Measurements from ENCODE around the gene PIGW. TPM values are rescaled to one million over a fixed set of nuclear protein-coding genes. Genes with fewer than 3 reads are reported as not detected.

Gene PIGW
- polyA plus RNA-seq, 2 donors = 4.5 to 8.1 TPM

- H3K27me3 ChIP-seq (ENCODE audit: control insufficient read depth in 1 of 2, insufficient read depth in 2 of 2, low read length in 2 of 2) = no peaks in the 10 kb centered on the region
- H3K4me3 ChIP-seq (ENCODE audit: low read depth in 1 of 2, low read length in 2 of 2) = no peak overlapping the region
- no peak overlapping the region for H3K27ac ChIP-seq (ENCODE audit: low read depth in 2 of 2, low read length in 1 of 2)
- 76 to 79% methylated on average over 9 of the region's 9 CpGs for WGBS, 2 donors
- peaks cover 0 to 3% of the 10 kb centered on the region in 2 donors for H3K4me1 ChIP-seq (ENCODE audit: control insufficient read depth in 2 of 2, insufficient read depth in 2 of 2, low read length in 1 of 2)
- peaks cover 0 to 2% of the 10 kb centered on the region in 2 donors for H3K9me3 ChIP-seq (ENCODE audit: control insufficient read depth in 2 of 2, insufficient read depth in 1 of 2, low read depth in 1 of 2, low read length in 1 of 2)
- peaks cover 22 to 48% of the 10 kb centered on the region in 2 donors for H3K36me3 ChIP-seq (ENCODE audit: control insufficient read depth in 2 of 2, insufficient read depth in 2 of 2, low read length in 1 of 2)
Observed at GRCh38 chr17:36498155-36498554, 36.6 kb upstream of the PIGW start.

DNA sequence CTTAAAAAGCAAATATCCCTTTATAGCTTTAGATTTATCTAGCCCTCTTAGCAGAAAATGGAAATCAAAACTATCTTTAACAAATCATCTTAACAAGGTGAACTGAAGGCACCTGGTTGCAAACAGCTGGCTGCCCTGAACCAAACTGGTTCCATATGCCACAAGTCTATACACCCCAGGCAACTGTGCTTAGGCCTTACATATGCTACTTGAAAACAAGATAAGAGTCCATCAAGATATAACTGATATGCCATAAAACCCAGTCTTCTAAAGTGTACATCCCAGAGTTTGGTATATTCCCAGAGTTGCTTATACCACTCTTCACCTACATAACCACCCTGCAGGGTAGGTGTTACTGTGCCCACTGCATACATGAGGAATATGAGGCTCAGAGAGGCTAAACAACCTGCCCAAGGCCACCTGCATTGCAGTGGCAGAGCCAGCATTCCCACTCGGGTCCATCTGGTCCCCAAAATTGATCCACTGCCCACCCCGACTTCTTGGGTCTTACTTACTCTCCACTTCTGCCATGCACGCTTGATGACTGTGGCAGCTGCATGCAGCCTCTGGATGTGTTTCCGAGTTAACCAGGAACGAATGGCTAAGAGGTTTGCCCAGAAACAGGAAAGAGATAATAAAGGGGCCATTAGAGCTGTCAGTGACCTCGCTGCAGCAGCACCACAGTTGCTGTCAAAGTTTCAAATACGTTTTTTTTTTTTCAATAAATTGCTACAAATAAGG lies 36.1 kb upstream of the PIGW start:
- Histone ChIP-seq H3K4me3 (ENCODE audit: low read depth in 1 of 2, low read length in 2 of 2) (no peak overlapping the region), H3K36me3 (ENCODE audit: control insufficient read depth in 2 of 2, insufficient read depth in 2 of 2, low read length in 1 of 2) (peaks cover 23 to 48% of the 10 kb centered on the region in 2 donors), H3K27me3 (ENCODE audit: control insufficient read depth in 1 of 2, insufficient read depth in 2 of 2, low read length in 2 of 2) (no peaks in the 10 kb centered on the region), H3K9me3 (ENCODE audit: control insufficient read depth in 2 of 2, insufficient read depth in 1 of 2, low read depth in 1 of 2, low read length in 1 of 2) (peaks cover 0 to 2% of the 10 kb centered on the region in 2 donors), H3K27ac (ENCODE audit: low read depth in 2 of 2, low read length in 1 of 2) (no peak overlapping the region), H3K4me1 (ENCODE audit: control insufficient read depth in 2 of 2, insufficient read depth in 2 of 2, low read length in 1 of 2) (peaks cover 0 to 3% of the 10 kb centered on the region in 2 donors)
- 79 to 81% methylated on average over 7 of the region's 7 CpGs for WGBS, 2 donors

DNA sequence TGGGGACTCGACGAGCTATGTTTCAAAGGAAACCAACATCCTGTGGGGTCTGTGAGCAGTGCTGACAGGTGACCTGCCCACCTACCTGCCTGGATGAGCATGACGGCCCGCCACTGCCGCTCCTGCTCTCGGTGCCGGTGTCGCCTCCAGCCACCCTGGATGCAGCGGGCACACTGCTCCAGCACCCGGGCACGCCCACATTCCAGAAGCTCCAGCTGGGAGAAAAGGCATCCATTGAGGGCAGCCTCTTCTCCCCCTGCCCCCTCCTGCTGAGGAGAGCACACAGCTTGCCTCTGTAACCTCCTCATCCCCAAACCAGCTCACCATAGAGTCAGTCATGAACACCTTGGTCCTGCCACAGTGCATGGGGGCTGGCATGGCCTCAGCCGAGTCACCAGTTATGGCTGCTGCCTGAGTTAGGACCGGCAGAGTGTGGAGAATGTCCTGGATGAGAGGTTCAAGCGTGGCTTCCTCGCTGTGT lies 34.0 kb upstream of the PIGW start:
- peaks cover 0 to 3% of the 10 kb centered on the region in 2 donors for H3K4me1 ChIP-seq (ENCODE audit: control insufficient read depth in 2 of 2, insufficient read depth in 2 of 2, low read length in 1 of 2)
- H3K27me3 ChIP-seq (ENCODE audit: control insufficient read depth in 1 of 2, insufficient read depth in 2 of 2, low read length in 2 of 2) = no peaks in the 10 kb centered on the region
- H3K27ac ChIP-seq (ENCODE audit: low read depth in 2 of 2, low read length in 1 of 2) = no peak overlapping the region
- peaks cover 22 to 53% of the 10 kb centered on the region in 2 donors for H3K36me3 ChIP-seq (ENCODE audit: control insufficient read depth in 2 of 2, insufficient read depth in 2 of 2, low read length in 1 of 2)
- no peak overlapping the region for H3K4me3 ChIP-seq (ENCODE audit: low read depth in 1 of 2, low read length in 2 of 2)
- peaks cover 0 to 2% of the 10 kb centered on the region in 2 donors for H3K9me3 ChIP-seq (ENCODE audit: control insufficient read depth in 2 of 2, insufficient read depth in 1 of 2, low read depth in 1 of 2, low read length in 1 of 2)
- 87 to 94% methylated on average over 15 of the region's 15 CpGs for WGBS, 2 donors

- peaks cover 0 to 2% of the 10 kb centered on the region in 2 donors for H3K9me3 ChIP-seq (ENCODE audit: control insufficient read depth in 2 of 2, insufficient read depth in 1 of 2, low read depth in 1 of 2, low read length in 1 of 2)
- peaks cover 20 to 50% of the 10 kb centered on the region in 2 donors for H3K36me3 ChIP-seq (ENCODE audit: control insufficient read depth in 2 of 2, insufficient read depth in 2 of 2, low read length in 1 of 2)
- 92 to 95% methylated on average over 3 of the region's 3 CpGs for WGBS, 2 donors
- H3K4me3 ChIP-seq (ENCODE audit: low read depth in 1 of 2, low read length in 2 of 2) = no peak overlapping the region
- H3K27me3 ChIP-seq (ENCODE audit: control insufficient read depth in 1 of 2, insufficient read depth in 2 of 2, low read length in 2 of 2) = no peaks in the 10 kb centered on the region
- H3K4me1 ChIP-seq (ENCODE audit: control insufficient read depth in 2 of 2, insufficient read depth in 2 of 2, low read length in 1 of 2) = peaks cover 0 to 3% of the 10 kb centered on the region in 2 donors
- no peak overlapping the region for H3K27ac ChIP-seq (ENCODE audit: low read depth in 2 of 2, low read length in 1 of 2)
Observed at GRCh38 chr17:36501351-36501750, 33.4 kb upstream of the PIGW start.

DNA sequence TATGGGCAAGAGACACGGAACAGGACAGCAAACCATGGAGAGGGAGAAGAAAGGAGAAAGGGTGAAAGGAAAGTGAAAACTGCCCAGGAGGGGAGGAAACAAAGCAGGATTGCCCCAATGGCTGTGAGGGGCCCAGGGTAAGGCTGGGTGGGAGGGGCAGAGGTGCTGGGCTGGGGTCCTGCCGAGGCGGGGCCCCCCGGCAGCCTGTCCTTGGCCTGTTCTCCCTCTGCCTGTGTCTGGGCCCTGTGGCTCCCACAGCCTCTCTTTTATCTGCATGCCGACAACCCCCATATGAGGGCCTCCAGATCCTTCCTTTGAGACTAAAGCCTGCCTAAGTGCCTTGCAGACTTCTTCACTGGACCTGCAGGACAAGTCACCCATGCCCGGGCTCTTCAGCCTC lies 32.8 kb upstream of the PIGW start:
- Histone ChIP-seq H3K27me3 (ENCODE audit: control insufficient read depth in 1 of 2, insufficient read depth in 2 of 2, low read length in 2 of 2) (no peaks in the 10 kb centered on the region), H3K9me3 (ENCODE audit: control insufficient read depth in 2 of 2, insufficient read depth in 1 of 2, low read depth in 1 of 2, low read length in 1 of 2) (peaks cover 0 to 2% of the 10 kb centered on the region in 2 donors), H3K4me3 (ENCODE audit: low read depth in 1 of 2, low read length in 2 of 2) (no peak overlapping the region), H3K27ac (ENCODE audit: low read depth in 2 of 2, low read length in 1 of 2) (no peak overlapping the region), H3K4me1 (ENCODE audit: control insufficient read depth in 2 of 2, insufficient read depth in 2 of 2, low read length in 1 of 2) (peaks cover 0 to 3% of the 10 kb centered on the region in 2 donors), H3K36me3 (ENCODE audit: control insufficient read depth in 2 of 2, insufficient read depth in 2 of 2, low read length in 1 of 2) (peaks cover 22 to 48% of the 10 kb centered on the region in 2 donors)
- 94 to 95% methylated on average over 6 of the region's 6 CpGs for WGBS, 2 donors

GRCh38 chr17:36503456-36504155 lies 31.2 kb upstream of the PIGW start:
- H3K9me3 ChIP-seq (ENCODE audit: control insufficient read depth in 2 of 2, insufficient read depth in 1 of 2, low read depth in 1 of 2, low read length in 1 of 2) = peaks cover 0 to 2% of the 10 kb centered on the region in 2 donors
- H3K27ac ChIP-seq (ENCODE audit: low read depth in 2 of 2, low read length in 1 of 2) = no peak overlapping the region
- no peak overlapping the region for H3K4me3 ChIP-seq (ENCODE audit: low read depth in 1 of 2, low read length in 2 of 2)
- WGBS, 2 donors = 91 to 94% methylated on average over 7 of the region's 7 CpGs
- H3K36me3 ChIP-seq (ENCODE audit: control insufficient read depth in 2 of 2, insufficient read depth in 2 of 2, low read length in 1 of 2) = peaks cover 23 to 50% of the 10 kb centered on the region in 2 donors
- H3K4me1 ChIP-seq (ENCODE audit: control insufficient read depth in 2 of 2, insufficient read depth in 2 of 2, low read length in 1 of 2) = peaks cover 0 to 3% of the 10 kb centered on the region in 2 donors
- H3K27me3 ChIP-seq (ENCODE audit: control insufficient read depth in 1 of 2, insufficient read depth in 2 of 2, low read length in 2 of 2) = no peaks in the 10 kb centered on the region

DNA sequence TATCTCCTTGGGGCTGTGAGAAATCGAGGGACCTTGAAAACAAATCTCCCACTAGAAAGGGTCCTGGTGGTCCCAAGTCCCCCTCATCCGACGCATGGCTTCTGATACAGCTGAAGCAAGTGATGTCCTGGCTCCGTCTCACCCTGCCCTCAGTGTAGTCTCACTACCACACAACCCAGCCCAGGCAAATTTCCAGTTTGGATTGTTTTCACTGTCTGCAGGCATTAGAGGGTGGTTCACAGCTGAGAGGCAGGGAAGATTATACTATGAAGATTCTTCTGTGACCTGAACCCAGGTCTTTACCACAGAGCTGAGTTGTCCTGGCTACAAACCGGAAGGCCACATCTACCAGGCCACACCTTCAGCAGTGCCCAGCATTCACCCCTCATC lies 30.6 kb upstream of the PIGW start:
- no peaks in the 10 kb centered on the region for H3K27me3 ChIP-seq (ENCODE audit: control insufficient read depth in 1 of 2, insufficient read depth in 2 of 2, low read length in 2 of 2)
- 93 to 97% methylated on average over 5 of the region's 5 CpGs for WGBS, 2 donors

DNA sequence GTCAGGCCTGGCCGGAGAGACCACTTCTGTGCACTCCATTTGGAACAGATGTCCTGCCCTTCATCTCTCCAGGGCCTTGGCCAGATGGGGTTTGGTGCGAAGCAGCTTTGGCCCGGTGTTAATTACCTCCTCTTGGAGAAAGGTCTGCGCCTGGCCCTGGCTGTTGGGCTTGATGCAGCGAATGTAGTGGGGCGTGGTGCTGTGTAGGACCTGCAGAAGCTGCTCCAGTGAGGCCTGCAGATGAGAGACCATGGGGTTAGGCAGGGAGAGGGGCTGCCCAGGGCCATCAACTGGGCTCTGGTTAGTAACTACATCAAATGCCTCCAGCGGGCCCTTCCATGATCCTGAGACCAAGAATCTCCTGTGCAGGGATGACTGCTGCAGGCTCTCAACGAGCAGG lies 29.6 kb upstream of the PIGW start:
- H3K4me1 ChIP-seq (ENCODE audit: control insufficient read depth in 2 of 2, insufficient read depth in 2 of 2, low read length in 1 of 2) = peaks cover 0 to 3% of the 10 kb centered on the region in 2 donors
- peaks cover 22 to 55% of the 10 kb centered on the region in 2 donors for H3K36me3 ChIP-seq (ENCODE audit: control insufficient read depth in 2 of 2, insufficient read depth in 2 of 2, low read length in 1 of 2)
- peaks cover 0 to 2% of the 10 kb centered on the region in 2 donors for H3K9me3 ChIP-seq (ENCODE audit: control insufficient read depth in 2 of 2, insufficient read depth in 1 of 2, low read depth in 1 of 2, low read length in 1 of 2)
- 92 to 94% methylated on average over 8 of the region's 8 CpGs for WGBS, 2 donors
- no peak overlapping the region for H3K27ac ChIP-seq (ENCODE audit: low read depth in 2 of 2, low read length in 1 of 2)
- H3K27me3 ChIP-seq (ENCODE audit: control insufficient read depth in 1 of 2, insufficient read depth in 2 of 2, low read length in 2 of 2) = no peaks in the 10 kb centered on the region
- H3K4me3 ChIP-seq (ENCODE audit: low read depth in 1 of 2, low read length in 2 of 2) = no peak overlapping the region

More for the DNA sequence above, 30.6 kb upstream of the PIGW start:
- peaks cover 0 to 2% of the 10 kb centered on the region in 2 donors for H3K9me3 ChIP-seq (ENCODE audit: control insufficient read depth in 2 of 2, insufficient read depth in 1 of 2, low read depth in 1 of 2, low read length in 1 of 2)
- no peak overlapping the region for H3K27ac ChIP-seq (ENCODE audit: low read depth in 2 of 2, low read length in 1 of 2)
- peaks cover 19 to 53% of the 10 kb centered on the region in 2 donors for H3K36me3 ChIP-seq (ENCODE audit: control insufficient read depth in 2 of 2, insufficient read depth in 2 of 2, low read length in 1 of 2)
- H3K4me1 ChIP-seq (ENCODE audit: control insufficient read depth in 2 of 2, insufficient read depth in 2 of 2, low read length in 1 of 2) = peaks cover 0 to 3% of the 10 kb centered on the region in 2 donors
- H3K4me3 ChIP-seq (ENCODE audit: low read depth in 1 of 2, low read length in 2 of 2) = no peak overlapping the region

DNA sequence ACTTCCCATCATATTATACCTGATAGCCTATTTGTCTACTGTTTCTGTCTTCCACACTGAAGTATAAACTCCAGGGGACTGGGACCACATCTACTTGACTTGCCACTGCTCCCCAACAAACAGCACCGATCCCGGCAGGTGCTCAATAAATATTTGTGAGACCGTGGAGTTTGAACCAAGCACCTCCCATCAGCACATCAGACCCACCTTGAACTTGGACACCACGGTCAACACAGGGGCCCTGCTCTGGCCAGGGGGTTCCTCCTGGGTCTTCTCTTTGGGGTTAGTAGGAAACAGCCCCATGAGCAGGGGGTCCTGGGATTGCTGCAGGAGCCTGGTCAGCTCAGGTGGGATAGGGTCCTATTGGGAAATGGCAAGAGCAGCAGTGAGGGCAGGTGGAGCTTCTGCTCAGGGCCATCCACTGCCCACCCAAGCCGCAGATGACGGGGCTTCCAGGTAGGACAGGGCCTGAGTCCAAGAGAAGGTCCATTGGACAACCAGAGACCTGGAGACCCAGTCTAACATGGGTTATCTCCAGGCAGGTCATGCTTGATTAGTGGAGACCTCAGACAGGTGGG lies 28.4 kb upstream of the PIGW start:
- WGBS, 2 donors = 88 to 90% methylated on average over 6 of the region's 6 CpGs
- Histone ChIP-seq H3K4me3 (ENCODE audit: low read depth in 1 of 2, low read length in 2 of 2) (no peak overlapping the region), H3K9me3 (ENCODE audit: control insufficient read depth in 2 of 2, insufficient read depth in 1 of 2, low read depth in 1 of 2, low read length in 1 of 2) (no peaks in the 10 kb centered on the region), H3K27me3 (ENCODE audit: control insufficient read depth in 1 of 2, insufficient read depth in 2 of 2, low read length in 2 of 2) (no peaks in the 10 kb centered on the region), H3K36me3 (ENCODE audit: control insufficient read depth in 2 of 2, insufficient read depth in 2 of 2, low read length in 1 of 2) (peaks cover 22 to 55% of the 10 kb centered on the region in 2 donors), H3K27ac (ENCODE audit: low read depth in 2 of 2, low read length in 1 of 2) (no peak overlapping the region), H3K4me1 (ENCODE audit: control insufficient read depth in 2 of 2, insufficient read depth in 2 of 2, low read length in 1 of 2) (no peaks in the 10 kb centered on the region)
